HG03103 (cell line): ENCODE results near the gene LPP.

ENCODE experiments used
- ATAC-seq: cut with Tn5 transposase; IDR thresholded peaks from one replicate; pipeline ENCODE4 v1.9.1; 2021; ENCODE audit warnings: low read depth; ENCODE audit not compliant: unreplicated experiment

Gene LPP

DNA sequence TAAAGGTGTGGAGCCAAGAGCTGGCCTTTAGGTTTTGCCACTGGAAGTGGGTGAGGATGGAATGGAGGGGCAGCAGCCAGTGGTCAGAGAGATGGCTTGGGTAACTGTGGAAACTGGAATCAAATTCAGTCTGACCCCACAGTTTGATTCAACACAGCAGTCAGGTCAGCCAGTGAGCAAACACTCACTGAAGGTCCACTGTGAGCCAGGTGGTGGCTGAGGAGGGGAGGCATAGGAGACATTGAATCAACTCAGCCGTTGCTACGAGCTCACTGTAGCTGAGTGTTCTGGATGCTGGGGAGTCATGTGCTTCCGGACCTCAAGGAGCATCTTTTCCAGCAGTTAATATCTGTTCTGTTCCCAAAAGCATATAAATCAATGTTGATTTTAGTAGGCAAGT is 37.5 kb downstream of the LPP start:
- no peak for ATAC-seq

DNA sequence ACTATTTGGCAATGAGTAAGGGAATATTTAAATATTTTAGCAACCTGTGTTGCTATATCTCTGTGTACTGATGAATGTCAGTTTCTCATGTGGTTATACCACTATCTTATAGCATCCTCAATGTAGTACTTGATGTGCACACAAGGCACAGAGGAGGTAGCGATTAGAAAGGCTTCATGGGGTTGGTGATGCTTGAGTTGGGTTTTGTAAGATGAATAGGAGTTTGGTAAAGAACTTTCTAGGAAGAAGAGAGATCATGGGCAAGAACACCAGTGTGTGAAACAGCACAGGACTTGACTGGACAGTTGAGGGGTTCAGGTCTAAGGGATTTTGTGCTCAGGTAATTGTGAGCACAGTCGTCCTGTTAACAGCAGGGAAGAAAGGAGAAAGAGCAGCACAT is 38.1 kb downstream of the LPP start:
- ATAC-seq = no peak

DNA sequence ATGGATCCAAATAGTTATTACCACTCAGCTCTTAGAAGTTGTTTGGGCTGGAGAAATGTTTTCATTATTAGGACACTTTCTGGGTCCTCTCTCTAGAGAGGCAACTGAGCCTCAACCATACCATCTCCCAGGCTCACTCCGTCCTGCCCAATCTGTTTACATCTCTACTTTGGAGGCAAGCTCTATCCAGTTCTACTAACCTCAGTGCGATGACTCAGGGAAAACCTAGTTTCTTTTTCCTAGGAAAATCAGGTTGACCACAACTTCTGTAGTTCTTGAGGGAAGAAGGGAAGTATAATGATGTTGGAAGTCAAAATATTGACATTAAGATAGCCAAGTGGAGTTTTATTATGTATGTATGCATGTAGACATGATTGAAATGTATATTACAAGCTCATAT is 40.4 kb downstream of the LPP start:
- ATAC-seq = no peak

DNA sequence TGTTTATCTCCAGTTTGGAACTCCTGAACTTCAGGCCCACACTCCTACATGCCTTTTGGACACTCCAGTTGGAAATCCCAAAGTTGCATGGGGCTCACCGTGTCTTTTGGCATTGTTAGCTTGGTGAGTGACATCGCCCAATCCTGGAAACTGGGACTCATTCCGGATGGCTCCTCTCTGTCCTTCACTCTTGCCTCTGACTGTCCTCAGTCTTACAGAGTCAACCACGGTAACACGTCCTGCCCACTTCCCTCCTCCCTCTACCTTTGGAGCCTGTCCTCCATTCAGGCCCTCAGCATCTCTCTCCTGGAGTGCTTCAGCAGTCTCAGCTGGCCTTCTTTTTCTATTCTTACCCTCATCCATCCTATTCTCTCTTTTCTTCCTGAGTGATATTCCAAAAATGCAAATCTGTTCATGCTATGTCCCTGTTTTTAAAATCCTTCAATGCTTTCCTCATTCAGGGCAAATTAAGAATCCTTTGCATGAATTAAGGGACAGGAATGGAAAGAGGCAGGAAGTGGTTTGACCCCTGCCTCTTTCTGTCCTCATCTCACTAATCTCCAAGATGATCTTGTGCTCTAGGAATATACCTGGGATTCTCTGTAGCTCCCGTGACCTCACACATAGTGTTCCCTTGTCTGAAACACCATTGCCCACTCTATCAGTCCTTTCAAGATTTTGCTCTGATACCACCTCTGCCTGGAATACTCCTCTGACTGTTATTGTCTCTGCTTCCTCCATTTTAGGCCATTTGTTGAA is 42.5 kb downstream of the LPP start:
- ATAC-seq = no peak

DNA sequence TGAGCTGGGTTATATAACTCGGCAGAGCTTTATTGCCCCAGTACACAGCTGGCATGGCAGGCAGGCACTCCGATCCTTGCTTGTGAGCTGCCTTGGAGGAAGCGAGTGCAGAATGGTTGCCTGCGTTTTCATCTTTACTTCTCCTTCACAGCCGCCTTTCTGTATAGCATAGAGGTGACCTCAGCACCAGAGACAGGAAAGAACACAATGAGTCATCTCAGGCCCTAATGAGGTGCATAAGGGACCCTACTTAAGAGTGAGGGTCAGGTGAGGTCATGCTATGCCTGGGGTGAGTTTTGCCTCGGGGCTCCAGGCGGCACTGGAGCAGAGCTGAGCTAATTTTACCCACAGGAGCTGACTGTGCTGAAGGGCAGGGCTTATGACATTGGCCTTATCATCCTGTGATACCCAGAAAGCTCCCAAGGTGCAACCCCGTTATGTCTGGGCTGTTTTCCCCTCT is 43.5 kb downstream of the LPP start:
- ATAC-seq = peak; percentile 92

DNA sequence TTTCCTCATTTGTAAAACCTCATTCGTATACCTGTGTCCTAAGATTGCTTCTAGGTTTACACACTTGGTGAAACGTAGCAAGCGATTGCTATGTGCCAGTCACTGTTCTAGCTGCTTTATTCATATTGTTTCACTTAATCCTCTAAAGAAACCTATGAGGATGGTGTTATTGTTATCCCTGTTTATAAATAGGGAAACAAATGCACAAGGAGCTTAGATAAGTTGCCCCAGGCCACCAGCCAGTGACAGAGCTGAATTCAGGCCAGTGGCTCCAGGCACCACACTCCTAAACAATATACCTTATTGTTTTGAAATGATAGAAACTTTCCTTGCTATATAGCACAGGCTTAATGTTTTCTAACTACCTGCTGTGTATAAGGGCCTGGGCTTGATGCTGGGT is 44.0 kb downstream of the LPP start:
- no peak for ATAC-seq

DNA sequence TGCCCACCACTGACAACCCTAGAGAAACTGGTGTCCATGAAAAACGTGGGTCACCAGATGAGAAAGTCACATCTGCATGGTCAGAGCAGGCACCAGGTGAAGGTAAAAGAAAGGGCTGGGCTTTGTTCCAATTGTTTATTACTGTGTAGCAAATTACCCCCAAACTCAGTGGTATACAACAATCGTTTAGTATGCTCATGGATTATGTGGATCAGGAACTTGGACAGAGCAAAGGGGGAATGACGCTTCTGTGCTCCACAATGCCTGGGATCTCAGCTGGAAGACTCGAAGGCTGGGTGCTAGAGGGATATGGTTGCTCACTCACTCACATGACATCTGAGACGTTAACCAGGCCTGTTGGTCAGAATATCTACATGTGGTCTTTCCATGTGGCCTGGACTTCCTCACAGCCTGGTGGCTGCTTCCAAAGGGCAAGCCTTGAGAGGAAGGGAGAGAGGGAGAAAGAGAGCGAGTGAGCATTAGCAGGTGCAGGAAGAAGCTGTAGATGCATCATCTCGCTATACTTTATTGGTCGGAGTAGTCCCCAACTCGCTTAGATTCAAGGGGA is 44.9 kb downstream of the LPP start:
- no peak for ATAC-seq

DNA sequence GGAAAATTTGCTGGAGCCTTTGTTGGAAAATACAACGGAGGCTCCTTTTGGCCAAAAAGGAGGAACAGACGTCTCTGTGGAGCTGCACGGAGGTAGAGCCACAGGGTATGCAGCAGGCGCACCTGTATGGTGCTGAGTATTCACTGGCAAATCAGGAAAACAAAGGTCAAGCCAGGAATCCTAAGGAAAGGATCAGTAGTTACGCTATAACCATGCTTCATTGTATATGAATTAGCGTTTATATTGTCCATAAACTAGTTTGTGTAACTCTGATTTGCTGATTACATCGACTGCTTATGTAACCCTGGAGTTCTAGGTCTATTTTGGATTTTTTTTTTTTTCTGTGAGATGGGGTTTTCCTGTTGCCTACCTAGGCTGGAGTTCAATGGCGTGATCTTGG is 45.4 kb downstream of the LPP start:
- no peak for ATAC-seq

DNA sequence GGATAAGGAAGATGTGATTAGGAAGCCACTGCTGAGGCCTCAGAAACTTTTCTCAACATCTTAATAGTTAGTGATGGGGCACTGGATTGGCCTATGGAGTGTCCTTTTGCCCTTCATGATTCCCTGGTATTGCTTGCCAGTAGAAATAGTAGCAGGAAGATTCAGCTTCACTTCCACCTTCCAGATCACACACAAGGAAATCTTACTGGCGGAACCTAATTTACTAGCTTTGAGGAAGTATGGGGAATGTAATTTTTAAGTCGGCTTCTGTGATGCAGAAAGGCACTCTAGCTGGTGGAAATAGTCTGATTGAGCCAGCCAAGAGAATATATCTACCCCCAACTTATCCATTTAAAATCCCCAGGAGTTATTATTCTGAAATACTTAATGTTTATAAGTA is 46.5 kb downstream of the LPP start:
- no peak for ATAC-seq

DNA sequence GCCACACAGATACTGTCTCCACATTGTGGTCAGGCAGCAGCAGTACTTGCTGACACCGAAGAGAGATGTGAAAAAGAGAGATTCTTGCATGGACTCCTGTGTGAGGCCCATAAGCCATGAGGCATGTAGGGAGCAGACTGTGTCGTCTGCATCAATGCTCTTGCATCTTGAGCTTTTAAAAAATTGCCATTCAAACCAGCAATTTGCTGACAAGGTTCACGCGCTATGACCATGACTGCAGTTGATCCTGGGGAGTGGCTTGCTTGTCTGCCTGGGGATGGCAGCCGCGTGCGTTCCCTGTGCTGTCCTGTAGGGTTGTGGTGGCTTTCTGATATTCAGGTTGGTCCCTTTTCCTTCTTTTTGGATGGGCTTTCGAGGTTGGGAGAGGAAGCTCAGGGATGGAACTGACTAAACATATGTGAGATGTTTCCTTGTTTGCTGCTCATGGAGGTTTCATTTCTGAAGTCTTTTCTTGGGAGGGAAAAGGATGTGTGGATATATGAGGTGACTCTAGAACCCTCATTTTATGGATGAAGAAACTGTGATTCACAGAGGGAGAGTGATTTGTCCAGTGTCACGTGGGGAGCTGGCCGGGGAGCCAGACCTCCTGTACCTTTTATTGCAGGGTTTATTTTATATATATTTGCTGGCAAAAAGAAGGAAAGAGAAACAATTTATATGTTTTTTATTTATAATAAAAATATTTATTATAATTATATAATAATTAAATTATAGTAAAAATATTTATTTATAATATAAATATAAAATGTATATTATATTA is 48.6 kb downstream of the LPP start:
- ATAC-seq = no peak

DNA sequence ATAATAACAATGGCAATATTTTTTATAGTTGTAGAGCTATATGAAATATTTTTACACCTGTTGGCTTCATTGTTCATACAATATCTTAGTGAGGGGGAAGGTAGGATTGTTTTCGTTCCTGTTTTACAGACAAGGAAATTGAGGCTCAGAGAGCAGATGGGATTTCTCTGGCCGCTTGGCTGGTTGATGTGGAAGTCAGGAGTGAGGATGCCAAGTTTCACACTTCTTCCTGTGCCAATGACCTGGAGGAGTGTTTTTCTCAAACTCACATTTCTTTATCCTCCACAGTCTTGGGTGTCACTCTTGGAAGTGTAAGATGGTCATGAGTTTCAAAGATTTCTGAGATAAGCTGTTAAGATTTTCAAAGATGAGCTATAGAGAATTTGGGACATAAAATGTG is 50.6 kb downstream of the LPP start:
- ATAC-seq = no peak

DNA sequence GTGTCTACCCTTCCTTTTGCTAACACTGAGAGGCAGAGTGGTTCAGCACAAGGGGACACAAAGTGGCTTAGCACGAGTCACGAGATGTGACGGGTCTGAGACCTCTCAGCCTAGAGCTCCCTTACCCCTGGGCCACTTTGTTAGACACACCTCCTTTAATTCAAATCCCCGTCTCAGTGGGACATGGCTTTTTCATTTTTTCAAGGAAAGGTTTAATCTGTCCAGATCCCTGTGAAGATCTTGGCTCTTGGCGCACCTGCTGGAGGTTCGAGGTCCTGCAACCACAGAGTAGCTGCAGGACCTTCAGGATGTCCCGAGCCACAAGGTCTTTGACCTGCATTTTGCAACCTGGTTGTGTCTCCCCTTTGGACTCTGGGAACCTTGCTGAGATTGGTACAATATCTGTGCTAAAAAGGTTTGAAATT is 52.0 kb downstream of the LPP start:
- no peak for ATAC-seq

DNA sequence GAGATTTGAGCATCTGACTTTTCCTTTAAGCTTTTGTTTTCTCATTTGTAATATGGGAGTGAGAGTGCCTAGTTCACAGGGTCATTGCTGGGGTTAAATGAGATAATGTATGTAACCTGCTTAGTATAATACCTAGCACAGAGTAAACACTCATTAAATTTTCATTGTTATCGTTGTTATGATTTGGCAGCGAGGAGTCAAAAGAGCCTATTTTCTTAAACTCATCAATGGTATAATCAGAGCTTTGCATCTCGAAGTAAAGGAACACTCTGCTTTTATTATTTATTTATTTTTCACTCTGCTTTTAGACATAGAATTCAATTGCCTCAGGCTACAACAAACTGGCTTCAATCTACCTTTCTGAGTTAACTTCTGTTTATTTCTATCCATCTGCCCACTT is 52.8 kb downstream of the LPP start:
- no peak for ATAC-seq

DNA sequence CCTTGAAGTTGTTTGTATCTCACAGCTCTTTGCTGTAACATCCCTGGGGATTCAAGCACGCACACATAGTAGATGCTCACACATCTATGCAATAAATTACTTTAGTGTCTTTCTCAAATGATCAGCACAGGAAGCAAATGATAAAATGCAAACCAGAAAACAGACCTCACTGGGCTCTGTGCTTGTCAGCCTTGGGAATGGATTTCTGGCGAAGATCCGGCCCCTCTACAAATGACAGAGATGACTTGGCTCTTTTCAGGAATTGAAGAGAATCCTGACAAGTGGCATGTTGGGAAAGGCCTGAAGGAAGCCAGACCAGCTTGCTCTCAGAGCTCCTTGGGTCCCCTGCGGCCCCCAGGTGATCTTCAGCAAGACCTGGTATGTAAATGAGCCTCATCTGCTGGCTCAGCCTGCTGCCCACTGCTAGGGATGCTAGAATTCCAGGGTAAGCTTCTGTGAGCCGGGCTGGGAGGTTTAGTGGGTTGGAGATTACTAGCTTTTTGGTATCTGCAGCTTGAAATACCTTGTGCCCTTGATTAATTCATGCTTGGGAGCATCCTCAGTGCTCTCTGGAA is 54.1 kb downstream of the LPP start:
- no peak for ATAC-seq

DNA sequence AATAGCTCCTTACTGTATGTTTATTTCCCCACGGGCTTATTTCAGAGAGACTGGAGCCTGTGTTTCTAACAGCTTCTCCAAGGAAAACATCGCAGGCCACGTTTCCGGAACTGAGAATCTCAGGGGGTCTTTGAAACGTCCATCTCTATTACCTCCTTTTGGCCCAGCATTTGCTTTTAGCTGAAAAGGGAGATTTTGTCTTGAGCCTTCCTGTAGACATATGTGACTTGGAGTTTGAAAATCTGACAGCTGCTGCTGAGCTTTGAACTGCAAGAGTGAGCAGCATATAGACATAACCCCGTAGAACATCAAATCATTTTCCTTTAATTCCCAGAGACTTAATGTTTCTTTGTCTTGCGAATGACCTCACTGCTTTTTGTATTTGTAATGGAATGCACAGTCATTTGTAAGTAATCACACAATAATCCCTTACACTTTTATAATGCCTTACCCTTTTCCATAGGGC is 54.6 kb downstream of the LPP start:
- no peak for ATAC-seq

DNA sequence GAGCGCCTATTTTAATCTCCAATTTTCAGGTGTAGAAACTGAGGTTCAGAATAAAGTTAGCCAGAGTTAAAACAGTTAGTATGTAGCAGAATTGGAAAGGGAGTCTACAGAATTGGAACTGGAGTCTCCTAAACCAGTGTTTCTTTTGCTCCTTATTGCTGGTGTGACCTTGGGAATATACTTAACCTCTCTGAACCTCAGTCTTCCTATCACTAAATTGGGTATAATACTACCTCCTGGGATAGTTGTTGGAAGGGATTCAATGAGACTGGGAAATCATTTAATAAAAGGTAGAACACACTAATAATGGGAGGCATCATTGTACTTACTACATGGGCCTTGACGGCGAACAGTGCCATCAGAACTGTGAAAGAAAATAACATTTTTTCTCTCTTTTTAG is 55.1 kb downstream of the LPP start:
- ATAC-seq = no peak

DNA sequence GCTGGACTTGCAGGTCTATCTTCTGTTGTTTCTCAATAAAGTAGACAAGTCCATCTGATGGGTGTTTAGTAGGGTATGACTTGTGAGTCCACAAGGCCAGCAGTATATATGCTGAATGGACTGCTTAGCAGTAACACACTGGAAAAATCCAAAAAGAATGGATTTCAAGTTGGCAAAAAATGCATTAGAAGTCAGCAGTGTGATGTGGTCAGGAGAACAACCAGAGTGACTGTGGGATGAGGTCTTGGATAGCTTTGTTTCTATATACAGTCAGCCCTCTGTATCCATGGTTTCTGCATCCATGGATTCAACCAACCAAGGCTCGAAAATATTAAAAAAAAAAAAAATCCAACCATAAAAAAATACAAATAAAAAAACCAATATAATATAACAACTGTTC is 55.8 kb downstream of the LPP start:
- ATAC-seq = no peak

DNA sequence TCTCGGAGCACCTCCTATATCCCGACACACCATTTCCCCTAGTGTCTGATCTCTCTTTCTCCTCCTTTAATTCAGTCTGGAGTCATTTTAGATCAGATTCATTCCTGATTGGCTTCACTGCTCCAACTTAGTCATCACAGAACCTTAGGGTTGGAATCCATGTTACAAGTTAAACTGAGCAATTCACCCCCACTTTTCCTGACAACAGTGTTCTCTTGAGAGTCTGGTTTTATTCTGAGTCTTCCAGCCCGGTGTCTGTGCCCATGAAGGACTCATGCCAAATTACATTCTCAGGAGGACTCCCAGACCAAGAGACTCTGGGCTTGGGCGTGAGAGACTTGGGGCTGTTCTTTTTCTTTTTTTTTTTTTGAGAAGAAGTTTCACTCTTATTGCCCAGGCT is 57.5 kb downstream of the LPP start:
- ATAC-seq = no peak

DNA sequence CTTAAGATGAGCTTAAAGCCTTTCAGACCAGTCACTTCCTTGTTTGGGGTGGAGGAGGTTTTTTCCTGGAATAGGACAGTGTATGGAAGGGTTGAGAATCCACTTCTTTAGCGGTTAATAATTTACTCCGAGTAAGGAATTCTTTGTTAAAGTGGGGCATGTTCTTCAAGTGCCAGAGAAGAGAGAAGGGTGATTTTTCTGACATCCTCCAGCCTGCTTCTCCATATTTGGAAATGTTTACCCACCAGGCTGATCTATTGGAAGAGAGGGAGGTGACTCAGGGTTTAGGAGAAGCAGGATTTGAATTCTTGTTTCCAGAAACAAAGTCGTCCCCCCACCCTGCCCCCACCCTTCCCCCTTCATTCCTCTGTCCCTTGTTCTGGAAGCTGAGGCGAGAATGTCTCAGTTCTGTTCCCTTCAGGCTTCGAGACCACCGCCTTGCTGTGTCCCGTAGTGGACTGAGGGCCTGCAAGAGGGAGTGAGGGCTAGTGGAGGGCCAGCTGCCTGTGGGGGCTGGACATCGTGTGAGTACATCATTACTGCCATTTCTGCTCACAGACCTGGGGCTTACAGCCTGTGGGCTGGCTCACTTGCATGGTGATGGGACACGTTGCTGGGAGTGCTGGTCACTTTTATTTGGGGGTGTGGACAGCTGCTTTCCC is 58.5 kb downstream of the LPP start:
- ATAC-seq = no peak

DNA sequence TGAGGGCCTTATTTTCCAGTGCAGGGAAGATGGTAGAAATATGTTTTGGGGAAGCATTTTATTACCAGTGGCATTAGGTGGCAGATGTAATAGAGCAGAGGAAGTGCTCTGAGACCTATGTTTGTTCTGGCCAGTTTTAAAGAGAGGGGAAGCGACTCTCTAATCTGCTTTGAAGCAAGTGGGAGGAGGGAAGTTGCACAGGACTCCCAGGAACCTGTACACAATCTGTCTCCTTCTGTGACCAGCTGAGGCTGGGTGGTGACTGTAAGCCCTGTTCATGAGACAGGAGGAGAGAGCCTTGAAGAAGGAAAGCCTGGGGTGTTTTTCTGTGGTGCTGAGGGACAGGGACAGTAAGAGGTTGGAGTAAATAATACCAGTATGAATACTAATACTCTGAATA is 60.5 kb downstream of the LPP start:
- peak; percentile 11 for ATAC-seq

DNA sequence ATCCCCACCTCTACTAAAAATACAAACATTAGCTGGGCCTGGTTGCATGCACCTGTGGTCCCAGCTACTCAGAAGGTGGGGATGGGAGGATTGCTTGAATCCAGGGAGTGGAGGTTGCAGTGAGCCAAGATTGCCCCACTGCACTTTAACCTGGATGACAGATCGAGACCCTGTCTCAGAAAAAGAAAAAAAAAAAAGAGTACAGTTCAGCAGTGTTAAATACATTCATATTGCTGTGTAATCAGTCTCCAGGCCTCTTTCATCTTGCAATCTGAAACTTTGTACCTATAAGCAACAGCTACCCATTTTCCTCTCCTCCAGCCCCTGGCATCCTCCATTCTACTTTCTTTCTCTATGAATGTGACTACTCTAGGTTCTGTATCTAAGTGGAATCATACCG is 61.2 kb downstream of the LPP start:
- ATAC-seq = no peak
